ENCODE results near the gene RDH5.
"Not testable (repeated sequence)": the region's sequence is repeated elsewhere in the genome, so short reads cannot be mapped to it uniquely, and the experiment has no call there.

GRCh38 chr12:55758575-55758974, 38.4 kb downstream of the RDH5 start:
- TF ChIP-seq MAX, NR2C2 (CRISPR knock-in tag; IDR thresholded peaks at IDR 0.05): not testable (repeated sequence)
- TF ChIP-seq, protein P1, sequence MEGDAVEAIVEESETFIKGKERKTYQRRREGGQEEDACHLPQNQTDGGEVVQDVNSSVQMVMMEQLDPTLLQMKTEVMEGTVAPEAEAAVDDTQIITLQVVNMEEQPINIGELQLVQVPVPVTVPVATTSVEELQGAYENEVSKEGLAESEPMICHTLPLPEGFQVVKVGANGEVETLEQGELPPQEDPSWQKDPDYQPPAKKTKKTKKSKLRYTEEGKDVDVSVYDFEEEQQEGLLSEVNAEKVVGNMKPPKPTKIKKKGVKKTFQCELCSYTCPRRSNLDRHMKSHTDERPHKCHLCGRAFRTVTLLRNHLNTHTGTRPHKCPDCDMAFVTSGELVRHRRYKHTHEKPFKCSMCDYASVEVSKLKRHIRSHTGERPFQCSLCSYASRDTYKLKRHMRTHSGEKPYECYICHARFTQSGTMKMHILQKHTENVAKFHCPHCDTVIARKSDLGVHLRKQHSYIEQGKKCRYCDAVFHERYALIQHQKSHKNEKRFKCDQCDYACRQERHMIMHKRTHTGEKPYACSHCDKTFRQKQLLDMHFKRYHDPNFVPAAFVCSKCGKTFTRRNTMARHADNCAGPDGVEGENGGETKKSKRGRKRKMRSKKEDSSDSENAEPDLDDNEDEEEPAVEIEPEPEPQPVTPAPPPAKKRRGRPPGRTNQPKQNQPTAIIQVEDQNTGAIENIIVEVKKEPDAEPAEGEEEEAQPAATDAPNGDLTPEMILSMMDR (IDR thresholded peaks at IDR 0.05), result not testable (repeated sequence)

All from WTC11 (cell line).